ENCODE data around the gene SESN3.
"Not testable (repeated sequence)": the region's sequence is repeated elsewhere in the genome, so short reads cannot be mapped to it uniquely, and the experiment has no call there.

Gene SESN3

GRCh38 chr11:95219599-95219998, 11.4 kb downstream of the SESN3 start:
- DNase-seq (ENCODE audit: low spot score): no peak

GRCh38 chr11:95218149-95218548, 12.9 kb downstream of the SESN3 start:
- DNase-seq (ENCODE audit: low spot score): no peak

- no peak for DNase-seq (ENCODE audit: low spot score)
These were observed 18.4 kb downstream of the SESN3 start for GRCh38 chr11:95212609-95213008.

- not testable (repeated sequence) for DNase-seq (ENCODE audit: low spot score)
These were observed 21.5 kb downstream of the SESN3 start for GRCh38 chr11:95209535-95209934.

- no peak for DNase-seq (ENCODE audit: low spot score)
These were observed 30.1 kb downstream of the SESN3 start for GRCh38 chr11:95200781-95201457.

- DNase-seq (ENCODE audit: low spot score): no peak
These were observed 35.2 kb downstream of the SESN3 start for GRCh38 chr11:95195831-95196230.

GRCh38 chr11:95193541-95193940, 37.5 kb downstream of the SESN3 start:
- no peak for DNase-seq (ENCODE audit: low spot score)

- DNase-seq (ENCODE audit: low spot score): no peak
These were observed 38.3 kb downstream of the SESN3 start for GRCh38 chr11:95192717-95193116.

GRCh38 chr11:95187723-95188122, 43.3 kb downstream of the SESN3 start:
- DNase-seq (ENCODE audit: low spot score): no peak

GRCh38 chr11:95182397-95182796, 48.6 kb downstream of the SESN3 start:
- no peak for DNase-seq (ENCODE audit: low spot score)

GRCh38 chr11:95175818-95176380, 55.1 kb downstream of the SESN3 start:
- no peak for DNase-seq (ENCODE audit: low spot score)

- no peak for DNase-seq (ENCODE audit: low spot score)
These were observed 60.7 kb downstream of the SESN3 start for GRCh38 chr11:95170294-95170693.

- no peak for DNase-seq (ENCODE audit: low spot score)
These were observed 64.2 kb downstream of the SESN3 start for GRCh38 chr11:95166781-95167180.

GRCh38 chr11:95165638-95166037, 65.4 kb downstream of the SESN3 start:
- no peak for DNase-seq (ENCODE audit: low spot score)

GRCh38 chr11:95163106-95163505, 67.9 kb downstream of the SESN3 start:
- no peak for DNase-seq (ENCODE audit: low spot score)

GRCh38 chr11:95161248-95161647, 69.8 kb downstream of the SESN3 start:
- no peak for DNase-seq (ENCODE audit: low spot score)

- DNase-seq (ENCODE audit: low spot score): no peak
These were observed 73.2 kb downstream of the SESN3 start for GRCh38 chr11:95157824-95158223.

- DNase-seq (ENCODE audit: low spot score): peak; percentile 36
These were observed 74.0 kb downstream of the SESN3 start for GRCh38 chr11:95156916-95157541.

- DNase-seq (ENCODE audit: low spot score): no peak
These were observed 74.8 kb downstream of the SESN3 start for GRCh38 chr11:95156133-95156721.

GRCh38 chr11:95155385-95155784, 75.6 kb downstream of the SESN3 start:
- no peak for DNase-seq (ENCODE audit: low spot score)

GRCh38 chr11:95154514-95154913, 76.5 kb downstream of the SESN3 start:
- DNase-seq (ENCODE audit: low spot score): peak; percentile 65

- DNase-seq (ENCODE audit: low spot score): no peak
These were observed 77.2 kb downstream of the SESN3 start for GRCh38 chr11:95153857-95154246.
